Gastrocnemius medialis (tissue), 4 donors: ENCODE results near the gene SLC25A22.

ENCODE experiments used
- CTCF ChIP-seq, 5 experiments: fragments of 450-650 bp in 3 of 5; fragments of 200-600 bp in 2 of 5; sonication (generic) in 2 of 5; IDR thresholded peaks in 4 of 5; conservative IDR thresholded peaks in 1 of 5; 1 replicate in 4 of 5; 2 replicates in 1 of 5; pipeline ENCODE4 v1.5.1; 2016 to 2019; ENCODE audit warnings: antibody characterized with exemption in 5 of 5, mild to moderate bottlenecking in 3 of 5, moderate library complexity in 3 of 5
- POLR2A ChIP-seq, 2 donors: fragments of 450-650 bp; IDR thresholded peaks; one replicate each; pipeline ENCODE4 v1.6.1; 2017; ENCODE audit warnings: antibody characterized with exemption in 2 of 2, mild to moderate bottlenecking in 2 of 2, moderate library complexity in 2 of 2

- peak; percentile 73 to 97 (median 92) for TF ChIP-seq CTCF (IDR thresholded peaks at IDR 0.05 in 4 of 5, conservative IDR thresholded peaks at IDR 0.05 in 1 of 5)
- no peak for TF ChIP-seq POLR2A (IDR thresholded peaks at IDR 0.05)
Observed at GRCh38 chr11:798093-798713, at the start of gene SLC25A22.
